ENCODE data around the gene SRR.

GRCh38 chr17:2338315-2338657 is 34.5 kb downstream of the SRR start:
- TF ChIP-seq, protein P1, sequence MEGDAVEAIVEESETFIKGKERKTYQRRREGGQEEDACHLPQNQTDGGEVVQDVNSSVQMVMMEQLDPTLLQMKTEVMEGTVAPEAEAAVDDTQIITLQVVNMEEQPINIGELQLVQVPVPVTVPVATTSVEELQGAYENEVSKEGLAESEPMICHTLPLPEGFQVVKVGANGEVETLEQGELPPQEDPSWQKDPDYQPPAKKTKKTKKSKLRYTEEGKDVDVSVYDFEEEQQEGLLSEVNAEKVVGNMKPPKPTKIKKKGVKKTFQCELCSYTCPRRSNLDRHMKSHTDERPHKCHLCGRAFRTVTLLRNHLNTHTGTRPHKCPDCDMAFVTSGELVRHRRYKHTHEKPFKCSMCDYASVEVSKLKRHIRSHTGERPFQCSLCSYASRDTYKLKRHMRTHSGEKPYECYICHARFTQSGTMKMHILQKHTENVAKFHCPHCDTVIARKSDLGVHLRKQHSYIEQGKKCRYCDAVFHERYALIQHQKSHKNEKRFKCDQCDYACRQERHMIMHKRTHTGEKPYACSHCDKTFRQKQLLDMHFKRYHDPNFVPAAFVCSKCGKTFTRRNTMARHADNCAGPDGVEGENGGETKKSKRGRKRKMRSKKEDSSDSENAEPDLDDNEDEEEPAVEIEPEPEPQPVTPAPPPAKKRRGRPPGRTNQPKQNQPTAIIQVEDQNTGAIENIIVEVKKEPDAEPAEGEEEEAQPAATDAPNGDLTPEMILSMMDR (IDR thresholded peaks at IDR 0.05), result no peak
- TF ChIP-seq POLR2A (IDR thresholded peaks at IDR 0.05), result no peak

Measured in stomach (tissue), 4 donors.